Ishikawa (cell line): ENCODE measurements around the gene MED10.

Experiments
- EP300 ChIP-seq: IDR thresholded peaks from 2 replicates; pipeline ENCODE4 v1.6.1; 2012; ENCODE audit warnings: borderline replicate concordance
- RAD21 ChIP-seq: IDR thresholded peaks from 2 replicates; pipeline ENCODE4 v1.6.1; 2012; ENCODE audit warnings: low read depth

DNA sequence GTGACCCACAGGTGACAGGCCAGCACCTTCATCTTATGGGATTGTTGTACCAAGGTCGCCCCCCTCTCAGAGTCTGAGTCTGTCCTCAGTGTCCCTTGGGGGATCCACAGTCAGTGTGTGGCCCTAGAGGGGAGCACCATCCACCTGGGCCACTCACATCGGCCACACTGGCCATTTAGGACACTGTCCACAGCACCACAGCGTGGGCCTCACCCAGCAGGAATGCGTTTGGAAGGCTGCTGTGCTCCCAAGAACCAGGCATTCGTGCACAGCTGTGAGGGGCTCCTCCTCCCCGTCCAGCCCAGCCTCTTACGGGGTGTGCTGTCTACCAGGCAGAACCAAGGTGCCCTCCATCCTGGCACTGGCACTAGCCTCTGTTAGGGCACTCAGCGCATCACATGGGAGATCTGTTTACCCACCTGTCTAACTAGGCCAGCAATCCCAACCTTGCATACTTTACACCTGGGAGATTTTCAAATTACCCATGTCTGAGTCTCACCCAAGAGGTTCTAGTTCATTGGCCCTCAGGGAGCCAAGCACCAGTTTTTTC, 45.8 kb upstream of the MED10 start:
- TF ChIP-seq EP300, result no peak
- no peak for TF ChIP-seq RAD21
